ENCODE data around the gene ADGRB3. TPM values are rescaled to one million over a fixed set of nuclear protein-coding genes. Genes with fewer than 3 reads are reported as not detected.

The ADGRB3 gene
- total RNA-seq, 1 experiment from 2014 or later, result 0.11 TPM

- BruUV-seq (replicated peaks), result no TSS peak
- intact Hi-C loops (cut with micrococcal nuclease), result no loop called here
These were observed 66.1 kb downstream of the ADGRB3 start for GRCh38 chr6:68701159-68701558.

DNA sequence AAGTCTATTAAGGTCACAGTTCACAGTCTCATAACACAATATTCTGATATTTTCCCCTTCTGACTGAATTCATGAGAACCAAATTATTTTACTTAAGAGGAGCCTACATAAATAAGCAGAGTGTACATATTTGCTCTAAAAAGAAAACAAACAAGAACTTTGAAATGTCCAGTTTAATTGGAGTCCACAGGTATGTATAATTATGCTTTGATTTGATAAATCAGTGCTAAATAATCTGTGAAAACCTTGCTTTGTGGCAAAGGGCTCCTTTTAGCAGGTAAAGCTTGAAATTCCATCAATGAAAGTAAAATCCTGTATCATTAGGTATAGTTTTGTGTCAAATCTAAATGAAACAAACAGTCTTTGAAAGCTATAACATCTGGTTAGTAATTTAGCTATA, 69.4 kb downstream of the ADGRB3 start:
- Histone ChIP-seq H3F3A (ENCODE audit: low read length, unreplicated experiment) (no peaks in the 10 kb centered on the region), H3K4me2 (ENCODE audit: low read length) (no peak overlapping the region), H4K20me1 (ENCODE audit: low read length) (no peaks in the 10 kb centered on the region), H3K9me3 (ENCODE audit: low read length) (no peaks in the 10 kb centered on the region), H2AFZ (ENCODE audit: low read length) (no peak overlapping the region), H3K4me3 (ENCODE audit: low read length) (no peak overlapping the region), H3K4me1 (ENCODE audit: insufficient read depth, low read length) (no peaks in the 10 kb centered on the region), H3K36me3 (ENCODE audit: low read depth, low read length) (no peaks in the 10 kb centered on the region), H3K27ac (ENCODE audit: low read length) (no peak overlapping the region), H3K9me2 (replicated peaks; ENCODE audit: low read length) (no peaks in the 10 kb centered on the region), H3K9ac (ENCODE audit: low read length) (no peak overlapping the region), H3K79me2 (ENCODE audit: low read length) (no peaks in the 10 kb centered on the region), H3K27me3 (ENCODE audit: low read length) (peaks cover 23% of the 10 kb centered on the region; the same call in 1 of the 2 replicates)
- DNase-seq (no peak), ATAC-seq (no peak)
- no peak for TF ChIP-seq EZH2phosphoT487 (IDR thresholded peaks at IDR 0.05; ENCODE audit: borderline replicate concordance, low read length)
- TF ChIP-seq EZH2 (IDR thresholded peaks at IDR 0.05; ENCODE audit: low read length, unreplicated experiment), result no peak
- TF ChIP-seq, protein P1, sequence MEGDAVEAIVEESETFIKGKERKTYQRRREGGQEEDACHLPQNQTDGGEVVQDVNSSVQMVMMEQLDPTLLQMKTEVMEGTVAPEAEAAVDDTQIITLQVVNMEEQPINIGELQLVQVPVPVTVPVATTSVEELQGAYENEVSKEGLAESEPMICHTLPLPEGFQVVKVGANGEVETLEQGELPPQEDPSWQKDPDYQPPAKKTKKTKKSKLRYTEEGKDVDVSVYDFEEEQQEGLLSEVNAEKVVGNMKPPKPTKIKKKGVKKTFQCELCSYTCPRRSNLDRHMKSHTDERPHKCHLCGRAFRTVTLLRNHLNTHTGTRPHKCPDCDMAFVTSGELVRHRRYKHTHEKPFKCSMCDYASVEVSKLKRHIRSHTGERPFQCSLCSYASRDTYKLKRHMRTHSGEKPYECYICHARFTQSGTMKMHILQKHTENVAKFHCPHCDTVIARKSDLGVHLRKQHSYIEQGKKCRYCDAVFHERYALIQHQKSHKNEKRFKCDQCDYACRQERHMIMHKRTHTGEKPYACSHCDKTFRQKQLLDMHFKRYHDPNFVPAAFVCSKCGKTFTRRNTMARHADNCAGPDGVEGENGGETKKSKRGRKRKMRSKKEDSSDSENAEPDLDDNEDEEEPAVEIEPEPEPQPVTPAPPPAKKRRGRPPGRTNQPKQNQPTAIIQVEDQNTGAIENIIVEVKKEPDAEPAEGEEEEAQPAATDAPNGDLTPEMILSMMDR (conservative IDR thresholded peaks at IDR 0.05; ENCODE audit: low read depth, low read length), result no peak
- intact Hi-C loops (cut with micrococcal nuclease), result no loop called here
- no TSS peak for BruUV-seq (replicated peaks)
- ChIA-PET CTCF (no interaction called here), POLR2A (ENCODE audit: unreplicated experiment) (no interaction called here)

More at GRCh38 chr6:68701159-68701558, 66.1 kb downstream of the ADGRB3 start:
- H2AFZ ChIP-seq (ENCODE audit: low read length), result no peak overlapping the region
- ChIA-PET CTCF (no interaction called here), POLR2A (ENCODE audit: unreplicated experiment) (no interaction called here)
- no peak overlapping the region for H3K9ac ChIP-seq (ENCODE audit: low read length)
- H3K4me1 ChIP-seq (ENCODE audit: insufficient read depth, low read length), result no peaks in the 10 kb centered on the region
- no peaks in the 10 kb centered on the region for H3F3A ChIP-seq (ENCODE audit: low read length, unreplicated experiment)
- no peaks in the 10 kb centered on the region for H3K9me2 ChIP-seq (replicated peaks; ENCODE audit: low read length)
- peaks cover 9% of the 10 kb centered on the region; the same call in 1 of the 2 replicates for H3K27me3 ChIP-seq (ENCODE audit: low read length)
- no peaks in the 10 kb centered on the region for H3K9me3 ChIP-seq (ENCODE audit: low read length)
- no peak overlapping the region for H3K27ac ChIP-seq (ENCODE audit: low read length)
- DNase-seq, result peak; percentile 8
- H3K4me3 ChIP-seq (ENCODE audit: low read length), result no peak overlapping the region
- no peak for TF ChIP-seq EZH2phosphoT487 (IDR thresholded peaks at IDR 0.05; ENCODE audit: borderline replicate concordance, low read length)
- TF ChIP-seq EZH2 (IDR thresholded peaks at IDR 0.05; ENCODE audit: low read length, unreplicated experiment), result no peak
- TF ChIP-seq, protein P1 (conservative IDR thresholded peaks at IDR 0.05; ENCODE audit: low read depth, low read length), result no peak
- ATAC-seq, result peak; percentile 27; the same call in 1 of the 2 replicates
- H3K4me2 ChIP-seq (ENCODE audit: low read length), result no peak overlapping the region
- no peaks in the 10 kb centered on the region for H4K20me1 ChIP-seq (ENCODE audit: low read length)
- no peaks in the 10 kb centered on the region for H3K79me2 ChIP-seq (ENCODE audit: low read length)
- H3K36me3 ChIP-seq (ENCODE audit: low read depth, low read length), result no peaks in the 10 kb centered on the region

DNA sequence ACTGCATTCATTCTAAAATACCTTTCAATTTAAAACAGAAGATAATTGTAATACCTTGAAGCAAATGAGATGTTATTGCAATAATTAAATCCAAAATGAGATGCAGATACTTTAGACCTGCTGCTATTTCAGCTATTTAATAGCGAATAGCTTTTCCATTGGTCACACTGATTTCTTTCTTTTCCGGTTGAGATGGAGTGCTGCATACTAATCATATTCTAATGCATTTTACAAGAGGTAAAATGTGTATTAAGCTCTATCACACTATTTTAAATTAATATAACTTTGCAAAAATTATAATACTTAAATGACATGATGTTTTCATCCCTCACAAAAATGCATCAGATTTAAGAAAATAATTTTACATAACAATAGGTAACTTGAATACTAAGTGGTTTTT, 74.0 kb downstream of the ADGRB3 start:
- intact Hi-C loops (cut with micrococcal nuclease), result no loop called here
- no TSS peak for BruUV-seq (replicated peaks)
- no peak overlapping the region for H3K4me3 ChIP-seq (ENCODE audit: low read length)
- no peaks in the 10 kb centered on the region for H4K20me1 ChIP-seq (ENCODE audit: low read length)
- no peak overlapping the region for H3K4me2 ChIP-seq (ENCODE audit: low read length)
- POLR2A ChIA-PET (ENCODE audit: unreplicated experiment), result no interaction called here
- H3K9me2 ChIP-seq (replicated peaks; ENCODE audit: low read length), result no peaks in the 10 kb centered on the region
- H3K9ac ChIP-seq (ENCODE audit: low read length), result no peak overlapping the region
- no peaks in the 10 kb centered on the region for H3F3A ChIP-seq (ENCODE audit: low read length, unreplicated experiment)
- no peak overlapping the region for H3K27ac ChIP-seq (ENCODE audit: low read length)
- H3K27me3 ChIP-seq (ENCODE audit: low read length), result peaks cover 42% of the 10 kb centered on the region
- H3K79me2 ChIP-seq (ENCODE audit: low read length), result no peaks in the 10 kb centered on the region
- ATAC-seq (no peak), DNase-seq (no peak)
- H3K9me3 ChIP-seq (ENCODE audit: low read length), result no peaks in the 10 kb centered on the region
- no peak overlapping the region for H2AFZ ChIP-seq (ENCODE audit: low read length)
- H3K4me1 ChIP-seq (ENCODE audit: insufficient read depth, low read length), result no peaks in the 10 kb centered on the region
- no peak for TF ChIP-seq EZH2phosphoT487 (IDR thresholded peaks at IDR 0.05; ENCODE audit: borderline replicate concordance, low read length)
- TF ChIP-seq, protein P1 (conservative IDR thresholded peaks at IDR 0.05; ENCODE audit: low read depth, low read length), result no peak
- no peak for TF ChIP-seq EZH2 (IDR thresholded peaks at IDR 0.05; ENCODE audit: low read length, unreplicated experiment)
- CTCF ChIA-PET, result no interaction called here
- H3K36me3 ChIP-seq (ENCODE audit: low read depth, low read length), result no peaks in the 10 kb centered on the region
